ENCODE measurements around the gene PDE4B.

GRCh38 chr1:65946376-65946775, 153.7 kb downstream of the PDE4B start:
- TF ChIP-seq CTCF (conservative IDR thresholded peaks at IDR 0.05; ENCODE audit: low read length) (no peak), EZH2phosphoT487 (IDR thresholded peaks at IDR 0.05; ENCODE audit: borderline replicate concordance, low read depth, low read length) (no peak)
